Dedifferentiated amniotic fluid mesenchymal stem cell (primary cell): ENCODE measurements around the gene PLCB3.

Experiments used
- DNase-seq: peaks from one replicate; pipeline ENCODE4 v3.0.0-alpha.2; 2016; ENCODE audit errors: extremely low spot score

PLCB3 gene

DNA sequence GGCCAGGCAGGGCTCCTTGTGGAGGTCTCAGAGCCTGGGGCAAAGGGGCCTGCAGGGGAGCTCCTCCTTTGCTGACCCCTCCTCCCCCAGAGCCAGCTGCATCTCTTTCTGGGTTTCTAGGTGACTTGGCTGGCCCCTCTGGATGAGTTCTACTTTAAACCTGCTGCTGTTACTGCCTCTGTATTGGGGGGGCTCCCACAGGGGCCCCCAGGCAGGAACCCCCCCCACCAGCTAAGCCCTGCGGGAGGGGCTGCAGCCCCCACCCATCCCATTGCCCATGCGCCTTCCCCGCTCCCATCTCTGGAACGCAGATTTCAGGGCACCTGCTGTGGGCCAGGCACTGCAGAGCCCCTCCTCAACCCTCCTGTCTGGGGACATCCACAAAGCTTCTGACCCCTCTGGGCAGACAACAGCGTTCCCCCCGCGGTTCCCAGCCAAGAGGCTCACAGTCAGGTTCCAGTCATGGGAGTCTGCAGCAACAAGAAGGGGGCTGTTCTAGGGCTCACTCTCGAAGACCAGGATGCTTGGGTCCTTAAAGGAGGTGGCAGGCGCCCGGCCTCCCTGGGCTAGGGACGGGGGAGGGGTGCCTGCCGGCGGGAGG, 815 bp upstream of the PLCB3 start:
- no peak for DNase-seq

GRCh38 chr11:64251753-64252002, 348 bp downstream of the PLCB3 start:
- no peak for DNase-seq

DNA sequence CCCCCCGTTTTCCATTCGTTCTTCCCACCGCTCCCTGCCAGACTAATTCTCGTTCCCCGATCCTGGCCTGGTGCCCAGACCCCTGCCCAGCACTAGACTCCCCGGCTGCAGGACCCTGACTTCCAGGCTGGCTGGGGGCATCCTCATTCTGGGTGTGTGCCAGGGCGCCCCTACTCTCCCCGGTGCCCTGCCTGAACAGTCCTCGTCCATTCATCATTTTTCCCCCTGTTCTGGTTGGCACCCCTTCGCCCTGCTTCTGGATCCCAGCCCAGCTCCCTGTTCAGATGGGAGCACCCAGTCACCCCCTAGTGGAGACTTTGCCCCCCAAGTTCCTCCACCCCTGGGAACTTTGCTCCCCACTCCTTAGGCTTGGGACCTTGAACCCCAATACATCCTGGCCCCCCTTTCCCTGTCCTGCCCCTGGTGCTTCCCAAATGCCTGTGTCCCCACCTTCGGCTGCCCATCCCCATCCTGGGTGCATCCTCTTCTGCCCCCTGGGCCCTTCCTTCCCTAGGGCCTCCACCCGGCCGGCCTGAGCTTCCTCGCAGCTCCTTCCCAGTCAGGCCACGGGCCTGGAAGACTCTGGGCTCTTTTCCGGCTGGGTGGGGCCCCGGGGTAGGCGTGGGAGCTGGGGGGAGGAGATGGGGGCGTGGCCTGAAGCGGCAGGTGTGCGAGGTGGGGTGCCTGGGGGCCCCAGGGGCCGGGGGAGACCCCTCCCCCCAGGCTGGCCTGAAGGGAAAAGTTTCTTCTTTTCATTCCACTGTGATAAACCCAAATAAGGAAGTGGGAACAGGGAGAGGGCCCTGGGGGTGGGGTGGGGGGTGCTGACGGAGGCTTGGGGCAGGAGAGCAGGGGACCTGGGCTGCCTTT, 908 bp downstream of the PLCB3 start:
- no peak for DNase-seq

DNA sequence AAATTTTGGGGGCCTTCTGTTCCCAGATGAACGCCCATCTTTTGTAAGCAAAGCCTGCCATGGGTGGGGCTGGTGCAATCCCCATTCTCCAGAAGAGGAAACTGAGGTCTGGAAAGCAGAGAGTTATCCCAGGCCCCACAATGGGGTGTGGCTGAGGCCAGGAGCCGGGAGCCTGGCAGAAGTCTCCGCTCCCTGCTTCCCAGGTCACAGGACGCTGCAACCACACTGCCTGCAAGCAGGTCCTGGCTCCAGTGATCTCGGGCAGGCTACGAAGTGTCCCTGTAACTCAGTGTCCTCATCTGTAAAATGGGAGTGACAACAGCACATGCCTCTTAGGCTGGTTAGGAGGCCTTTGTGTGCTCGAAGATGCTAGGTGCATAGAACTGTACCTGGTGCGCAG, 1.7 kb downstream of the PLCB3 start:
- DNase-seq, result no peak

DNA sequence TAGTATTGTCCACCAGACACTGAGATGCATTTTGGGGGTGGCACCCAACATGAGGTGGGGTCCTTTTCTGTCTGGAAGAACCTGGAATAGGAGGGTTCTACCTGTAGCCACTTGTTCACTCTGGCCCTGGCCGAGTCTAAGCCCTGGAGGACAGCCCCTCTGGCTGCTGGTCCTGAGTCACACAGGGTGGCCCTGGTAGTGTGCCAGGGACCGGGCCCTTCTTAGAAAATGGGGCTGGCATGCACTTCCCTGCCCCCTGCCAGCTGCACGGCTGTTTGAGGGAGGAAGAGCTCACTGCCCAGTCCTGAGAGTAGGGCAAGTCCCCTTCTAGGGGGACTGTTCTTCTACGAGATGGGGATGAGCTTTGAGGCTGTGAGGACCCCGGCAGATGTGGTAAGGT, 2.2 kb downstream of the PLCB3 start:
- DNase-seq, result no peak

DNA sequence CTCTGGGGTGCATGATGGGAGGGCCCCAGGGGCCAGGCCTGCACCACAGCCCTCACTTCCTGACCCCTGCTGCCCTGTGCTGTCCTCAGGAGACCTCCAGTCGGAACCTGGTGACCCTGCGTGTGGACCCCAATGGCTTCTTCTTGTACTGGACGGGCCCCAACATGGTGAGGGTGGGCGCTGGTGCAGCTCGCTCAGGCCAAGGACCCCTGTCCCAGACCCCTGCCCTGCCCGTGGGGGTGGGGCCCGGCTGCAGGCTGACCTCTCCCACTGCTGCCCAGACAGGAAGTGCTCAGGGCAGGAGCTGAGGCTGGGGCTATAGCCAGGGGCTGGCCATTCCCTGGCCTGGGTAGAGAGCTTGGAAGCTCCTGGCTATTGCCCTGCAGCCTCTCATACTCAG, 3.0 kb downstream of the PLCB3 start:
- DNase-seq, result no peak

- no peak for DNase-seq
These were observed 4.1 kb downstream of the PLCB3 start for GRCh38 chr11:64255135-64256128.

- DNase-seq, result no peak
These were observed 5.0 kb downstream of the PLCB3 start for GRCh38 chr11:64256300-64256699.

DNA sequence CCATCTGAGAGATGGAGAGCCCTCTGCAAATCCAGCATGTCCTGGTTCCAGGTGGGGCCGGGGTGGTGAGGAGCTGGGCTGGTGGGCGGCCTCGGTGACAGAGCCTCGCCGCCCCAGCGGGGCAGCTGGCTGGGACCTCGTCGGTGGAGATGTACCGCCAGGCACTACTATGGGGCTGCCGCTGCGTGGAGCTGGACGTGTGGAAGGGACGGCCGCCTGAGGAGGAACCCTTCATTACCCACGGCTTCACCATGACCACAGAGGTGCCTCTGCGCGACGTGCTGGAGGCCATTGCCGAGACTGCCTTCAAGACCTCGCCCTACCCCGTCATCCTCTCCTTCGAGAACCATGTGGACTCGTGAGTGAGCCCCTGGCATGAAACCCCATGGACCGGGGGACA, 7.0 kb downstream of the PLCB3 start:
- DNase-seq, result no peak

- DNase-seq, result no peak
These were observed 7.7 kb downstream of the PLCB3 start for GRCh38 chr11:64258946-64259532.

DNA sequence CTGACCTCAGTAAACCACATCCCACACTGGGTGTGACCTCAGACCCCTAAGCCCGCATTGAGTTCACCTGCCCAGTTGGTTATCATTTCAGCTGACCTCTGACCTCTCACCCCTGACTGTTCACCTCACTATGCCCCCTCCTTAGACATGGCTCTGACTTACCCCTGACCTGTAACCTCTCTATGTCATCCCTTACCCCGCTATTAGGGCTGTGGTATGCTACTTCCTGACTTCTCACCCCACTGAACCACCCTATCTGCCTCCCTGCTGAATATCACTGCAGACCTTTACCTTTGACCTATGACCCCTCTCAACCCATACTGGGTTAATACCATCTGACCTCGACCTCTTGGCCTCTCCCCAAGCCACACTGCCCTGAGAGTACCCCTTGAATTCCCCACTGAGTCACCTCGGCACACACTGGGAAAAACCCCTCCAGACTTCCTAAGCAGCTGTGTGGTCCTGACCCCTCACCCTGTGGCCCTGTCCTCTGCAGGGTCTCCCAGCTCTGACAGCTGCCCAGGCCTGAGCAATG, 8.3 kb downstream of the PLCB3 start:
- DNase-seq, result no peak

DNA sequence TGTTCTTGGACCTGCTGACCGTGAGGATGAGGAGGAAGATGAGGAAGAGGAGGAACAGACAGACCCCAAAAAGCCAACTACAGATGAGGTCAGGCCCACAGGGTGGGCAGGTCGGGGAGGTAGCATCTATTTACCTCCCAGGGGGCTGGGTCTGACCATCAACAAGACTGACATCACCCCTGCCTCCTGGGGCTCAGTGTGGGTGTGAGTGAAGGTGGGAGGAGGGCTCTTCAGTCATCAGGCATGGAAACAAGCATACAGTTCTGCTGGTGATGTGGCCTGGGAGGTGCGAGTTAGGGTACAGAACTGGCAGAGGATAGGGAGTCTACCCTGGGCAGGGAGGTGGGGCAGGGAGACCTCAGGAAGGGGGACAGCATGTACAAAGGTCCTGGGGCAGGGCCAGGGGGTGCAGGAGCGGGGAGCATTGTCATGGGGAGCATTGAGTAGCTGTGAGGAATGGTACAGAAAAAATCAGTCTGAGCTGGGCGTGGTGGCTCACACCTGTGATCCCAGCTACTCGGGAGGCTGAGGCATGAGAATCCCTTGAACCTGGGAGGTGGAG, 8.9 kb downstream of the PLCB3 start:
- DNase-seq, result no peak

- no peak for DNase-seq
These were observed 10.3 kb downstream of the PLCB3 start for GRCh38 chr11:64261556-64262080.

GRCh38 chr11:64262271-64263002, 11.1 kb downstream of the PLCB3 start:
- DNase-seq, result no peak

- no peak for DNase-seq
These were observed 12.0 kb downstream of the PLCB3 start for GRCh38 chr11:64263021-64263946.

DNA sequence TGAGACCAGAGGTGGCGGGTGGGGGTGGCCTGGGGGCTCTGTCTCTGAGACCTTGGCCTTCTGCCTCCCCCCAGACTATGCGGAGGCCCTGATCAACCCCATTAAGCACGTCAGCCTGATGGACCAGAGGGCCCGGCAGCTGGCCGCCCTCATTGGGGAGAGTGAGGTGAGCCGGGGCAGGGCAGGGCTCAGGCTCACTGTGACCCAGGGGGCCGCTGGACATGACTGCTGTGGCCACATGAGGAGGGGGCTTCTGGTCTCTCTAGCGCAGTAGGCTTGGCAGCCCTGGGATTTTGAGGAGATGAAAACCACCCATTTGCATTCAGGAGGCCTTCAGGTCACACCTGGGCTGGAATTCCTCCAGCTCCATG, 12.6 kb downstream of the PLCB3 start:
- no peak for DNase-seq

- no peak for DNase-seq
These were observed 13.1 kb downstream of the PLCB3 start for GRCh38 chr11:64264371-64264852.

DNA sequence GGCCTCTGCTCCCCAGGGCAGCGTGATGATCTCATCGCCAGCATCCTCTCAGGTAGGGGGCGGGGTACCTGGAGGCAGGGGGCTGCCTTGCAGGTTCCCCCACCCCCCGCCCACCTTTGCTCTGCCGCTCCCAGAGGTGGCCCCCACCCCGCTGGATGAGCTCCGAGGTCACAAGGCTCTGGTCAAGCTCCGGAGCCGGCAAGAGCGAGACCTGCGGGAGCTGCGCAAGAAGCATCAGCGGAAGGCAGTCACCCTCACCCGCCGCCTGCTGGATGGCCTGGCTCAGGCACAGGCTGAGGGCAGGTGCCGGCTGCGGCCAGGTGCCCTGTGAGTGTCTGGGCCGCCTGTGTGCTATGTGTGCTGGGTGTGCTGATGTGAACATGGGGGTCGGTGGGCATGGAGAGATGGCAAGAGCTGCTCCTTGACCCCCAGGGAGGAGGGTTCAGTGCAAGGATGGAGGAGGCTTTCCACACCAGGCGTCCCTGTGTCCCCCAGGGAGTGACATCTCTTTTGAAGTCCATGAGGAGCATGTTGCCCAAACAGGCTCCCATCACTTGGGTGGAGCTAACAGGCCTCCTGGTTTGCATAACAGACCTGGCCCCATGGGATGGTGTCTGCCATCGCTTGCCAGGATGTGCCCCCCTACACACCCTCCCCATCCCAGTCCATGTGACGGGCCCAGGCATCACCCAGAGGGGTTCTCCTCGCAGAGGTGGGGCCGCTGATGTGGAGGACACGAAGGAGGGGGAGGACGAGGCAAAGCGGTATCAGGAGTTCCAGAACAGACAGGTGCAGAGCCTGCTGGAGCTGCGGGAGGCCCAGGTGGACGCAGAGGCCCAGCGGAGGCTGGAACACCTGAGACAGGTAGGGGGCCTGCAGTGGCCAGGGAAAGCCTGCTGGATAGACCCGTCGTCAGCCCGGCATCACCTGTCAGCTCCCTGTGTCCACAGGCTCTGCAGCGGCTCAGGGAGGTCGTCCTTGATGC, 14.1 kb downstream of the PLCB3 start:
- DNase-seq, result no peak
